ENCODE data around the gene SGCD. TPM values are rescaled to one million over a fixed set of nuclear protein-coding genes. Genes with fewer than 3 reads are reported as not detected.
A peak's percentile ranks its signal among the peaks of the same experiment; 100 is the strongest.

The SGCD gene
- total RNA-seq, 1 donor from 2014 or later = 104 TPM

GRCh38 chr5:156686380-156686779, 359.4 kb downstream of the SGCD start:
- DNase-seq (ENCODE audit: low read depth) = no peak

- DNase-seq (ENCODE audit: low read depth) = no peak
Measured at GRCh38 chr5:156686796-156687195, 359.8 kb downstream of the SGCD start.

GRCh38 chr5:156687514-156687913, 360.6 kb downstream of the SGCD start:
- no peak for DNase-seq (ENCODE audit: low read depth)

- DNase-seq (ENCODE audit: low read depth) = no peak
Measured at GRCh38 chr5:156691572-156691971, 364.6 kb downstream of the SGCD start.

GRCh38 chr5:156693113-156693512, 366.1 kb downstream of the SGCD start:
- no peak for DNase-seq (ENCODE audit: low read depth)

- DNase-seq (ENCODE audit: low read depth) = no peak
Measured at GRCh38 chr5:156694598-156694997, 367.6 kb downstream of the SGCD start.

GRCh38 chr5:156695774-156696173, 368.8 kb downstream of the SGCD start:
- DNase-seq (ENCODE audit: low read depth) = no peak

GRCh38 chr5:156698323-156698722, 371.4 kb downstream of the SGCD start:
- DNase-seq (ENCODE audit: low read depth) = no peak

- DNase-seq (ENCODE audit: low read depth) = no peak
Measured at GRCh38 chr5:156699147-156699546, 372.2 kb downstream of the SGCD start.

- DNase-seq (ENCODE audit: low read depth) = no peak
Measured at GRCh38 chr5:156704139-156704538, 377.2 kb downstream of the SGCD start.

GRCh38 chr5:156706631-156707030, 379.7 kb downstream of the SGCD start:
- no peak for DNase-seq (ENCODE audit: low read depth)

- peak; percentile 28 for DNase-seq (ENCODE audit: low read depth)
Measured at GRCh38 chr5:156707750-156708149, 380.8 kb downstream of the SGCD start.

GRCh38 chr5:156715287-156715686, 388.3 kb downstream of the SGCD start:
- no peak for DNase-seq (ENCODE audit: low read depth)

GRCh38 chr5:156716591-156717380, 389.8 kb downstream of the SGCD start:
- DNase-seq (ENCODE audit: low read depth) = no peak

- no peak for DNase-seq (ENCODE audit: low read depth)
Measured at GRCh38 chr5:156718985-156719384, 392.0 kb downstream of the SGCD start.

GRCh38 chr5:156722358-156722757, 395.4 kb downstream of the SGCD start:
- no peak for DNase-seq (ENCODE audit: low read depth)

GRCh38 chr5:156735477-156735876, 408.5 kb downstream of the SGCD start:
- DNase-seq (ENCODE audit: low read depth) = no peak

- no peak for DNase-seq (ENCODE audit: low read depth)
Measured at GRCh38 chr5:156741516-156741915, 414.6 kb downstream of the SGCD start.

GRCh38 chr5:156753846-156754245, 426.9 kb downstream of the SGCD start:
- DNase-seq (ENCODE audit: low read depth) = no peak

- no peak for DNase-seq (ENCODE audit: low read depth)
Measured at GRCh38 chr5:156755421-156756087, 428.6 kb downstream of the SGCD start.

- DNase-seq (ENCODE audit: low read depth) = no peak
Measured at GRCh38 chr5:156758011-156758791, 431.2 kb downstream of the SGCD start.

- DNase-seq (ENCODE audit: low read depth) = no peak
Measured at GRCh38 chr5:156759156-156759555, 432.2 kb downstream of the SGCD start.
